ENCODE data around the gene TSPAN31.
"Not testable (repeated sequence)": the region's sequence is repeated elsewhere in the genome, so short reads cannot be mapped to it uniquely, and the experiment has no call there.

The TSPAN31 gene

GRCh38 chr12:57721846-57722608, 22.8 kb upstream of the TSPAN31 start:
- not testable (repeated sequence) for DNase-seq (ENCODE audit: low read depth, low spot score)

- DNase-seq (ENCODE audit: low read depth, low spot score): no peak
Measured at GRCh38 chr12:57722716-57723629, 21.9 kb upstream of the TSPAN31 start.

- DNase-seq (ENCODE audit: low read depth, low spot score): no peak
Measured at GRCh38 chr12:57723630-57723962, 21.2 kb upstream of the TSPAN31 start.

- no peak for DNase-seq (ENCODE audit: low read depth, low spot score)
Measured at GRCh38 chr12:57724003-57724935, 20.6 kb upstream of the TSPAN31 start.

GRCh38 chr12:57724936-57725740, 19.7 kb upstream of the TSPAN31 start:
- no peak for DNase-seq (ENCODE audit: low read depth, low spot score)

DNA sequence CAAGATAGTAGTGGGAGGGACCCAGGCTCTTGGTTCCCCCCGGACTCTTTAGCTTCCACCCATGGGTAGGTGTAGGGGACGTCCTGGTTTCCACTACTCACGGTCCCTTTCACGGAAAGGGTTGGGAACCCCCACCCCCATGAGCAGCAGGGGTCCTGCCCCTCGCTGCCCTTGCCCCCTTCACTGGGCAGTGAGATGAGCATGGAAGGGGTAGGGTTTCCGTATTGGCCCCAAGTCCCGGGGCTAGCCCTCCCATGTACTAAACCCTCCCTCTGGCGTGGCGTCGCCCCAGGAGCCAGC, 19.0 kb upstream of the TSPAN31 start:
- no peak for DNase-seq (ENCODE audit: low read depth, low spot score)

- DNase-seq (ENCODE audit: low read depth, low spot score): peak; percentile 70
Measured at GRCh38 chr12:57726151-57726883, 18.5 kb upstream of the TSPAN31 start.

GRCh38 chr12:57726884-57727757, 17.7 kb upstream of the TSPAN31 start:
- no peak for DNase-seq (ENCODE audit: low read depth, low spot score)

DNA sequence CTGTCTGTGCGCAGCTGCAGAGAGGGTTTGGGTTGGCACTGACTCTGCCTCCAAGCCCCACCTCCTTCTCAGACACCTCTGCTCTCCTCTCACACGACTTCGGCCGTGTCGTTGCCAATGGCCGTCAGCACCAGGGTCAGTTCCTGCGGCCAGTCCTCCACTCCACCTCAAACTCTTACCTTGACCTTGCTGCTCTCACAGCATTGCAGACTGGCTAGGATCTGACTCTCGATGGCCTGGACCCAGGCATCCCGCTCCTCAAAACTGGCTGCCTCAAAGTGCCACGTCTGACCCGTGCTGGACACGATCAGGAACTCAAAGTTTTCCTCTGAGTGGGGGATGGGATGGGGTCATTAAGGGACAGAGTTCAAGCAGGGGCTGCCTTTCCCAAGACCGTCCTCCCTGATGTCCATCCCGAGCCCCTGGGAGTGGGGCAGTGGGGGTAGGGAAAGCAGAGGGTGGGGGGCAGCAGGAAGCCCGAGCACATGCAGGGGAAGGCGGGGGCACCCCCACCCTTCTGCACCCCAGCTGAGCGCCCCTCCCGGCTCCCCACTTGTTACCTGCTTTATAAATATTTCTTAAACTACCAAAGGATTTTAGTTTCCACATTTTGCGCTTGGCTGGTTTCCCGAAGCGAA, 17.0 kb upstream of the TSPAN31 start:
- peak; percentile 59 for DNase-seq (ENCODE audit: low read depth, low spot score)

GRCh38 chr12:57729321-57729844, 15.5 kb upstream of the TSPAN31 start:
- DNase-seq (ENCODE audit: low read depth, low spot score): no peak

- no peak for DNase-seq (ENCODE audit: low read depth, low spot score)
Measured at GRCh38 chr12:57730336-57731067, 14.3 kb upstream of the TSPAN31 start.

GRCh38 chr12:57731411-57732080, 13.3 kb upstream of the TSPAN31 start:
- no peak for DNase-seq (ENCODE audit: low read depth, low spot score)

- DNase-seq (ENCODE audit: low read depth, low spot score): no peak
Measured at GRCh38 chr12:57732270-57732669, 12.6 kb upstream of the TSPAN31 start.

DNA sequence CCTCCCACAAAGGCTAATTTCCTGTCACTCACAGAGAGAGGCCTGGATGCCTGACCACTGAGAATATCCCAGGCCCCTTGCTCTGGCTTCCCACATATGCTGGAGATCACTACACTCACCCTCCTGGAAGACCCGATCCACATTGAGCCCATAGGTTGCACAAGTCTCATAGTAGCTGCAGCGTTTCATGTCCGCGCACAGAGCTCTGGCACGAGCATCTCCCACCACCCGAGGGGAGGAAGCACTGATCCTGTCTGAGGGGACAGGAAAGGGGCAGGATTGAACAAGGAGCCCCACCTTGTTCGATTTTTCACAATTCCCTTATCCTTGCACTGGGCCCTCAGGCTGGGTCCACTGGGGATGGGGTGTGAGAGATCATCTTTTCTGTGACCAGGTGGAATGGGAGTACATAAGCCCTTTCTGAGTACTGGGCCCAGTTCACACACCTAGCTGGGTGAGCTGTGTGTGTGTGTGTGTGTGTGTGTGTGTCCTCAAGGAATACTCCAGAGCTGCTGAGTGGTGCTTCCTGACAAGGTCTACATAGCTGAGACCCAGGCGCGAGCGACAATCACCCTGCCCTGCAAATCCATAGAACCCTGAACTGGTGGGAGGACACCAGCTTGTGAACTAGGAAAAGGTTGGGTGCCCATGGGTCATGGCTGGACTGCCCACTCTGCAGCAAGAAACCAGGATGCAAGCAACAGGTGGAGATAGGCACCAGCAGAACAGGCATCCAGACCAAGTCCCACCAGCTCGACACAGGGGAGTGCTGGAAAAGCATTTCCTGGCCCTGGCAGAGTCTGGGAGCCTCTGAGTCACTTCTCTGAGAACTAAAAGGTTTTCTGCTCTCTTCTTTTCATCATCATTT, 11.9 kb upstream of the TSPAN31 start:
- no peak for DNase-seq (ENCODE audit: low read depth, low spot score)

DNA sequence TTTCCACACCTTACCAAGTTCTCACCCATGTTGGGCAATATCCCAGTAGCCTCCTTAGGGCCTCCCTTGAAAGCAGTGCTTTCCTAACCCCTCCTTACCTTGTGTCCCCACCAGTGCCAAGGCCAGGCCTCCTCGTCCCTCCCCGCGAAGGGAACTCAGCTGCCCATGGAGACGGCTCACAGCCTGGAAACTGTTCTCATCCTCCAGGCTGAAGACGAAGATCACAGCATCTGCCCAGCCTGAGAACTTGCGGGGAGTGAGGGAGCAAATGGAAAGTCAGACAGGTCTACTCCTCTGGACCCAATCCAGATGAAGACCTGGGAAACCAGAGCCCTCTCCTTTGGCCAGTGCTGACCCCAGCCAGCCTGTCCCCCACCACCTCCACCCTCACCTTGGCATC, 10.9 kb upstream of the TSPAN31 start:
- no peak for DNase-seq (ENCODE audit: low read depth, low spot score)

DNA sequence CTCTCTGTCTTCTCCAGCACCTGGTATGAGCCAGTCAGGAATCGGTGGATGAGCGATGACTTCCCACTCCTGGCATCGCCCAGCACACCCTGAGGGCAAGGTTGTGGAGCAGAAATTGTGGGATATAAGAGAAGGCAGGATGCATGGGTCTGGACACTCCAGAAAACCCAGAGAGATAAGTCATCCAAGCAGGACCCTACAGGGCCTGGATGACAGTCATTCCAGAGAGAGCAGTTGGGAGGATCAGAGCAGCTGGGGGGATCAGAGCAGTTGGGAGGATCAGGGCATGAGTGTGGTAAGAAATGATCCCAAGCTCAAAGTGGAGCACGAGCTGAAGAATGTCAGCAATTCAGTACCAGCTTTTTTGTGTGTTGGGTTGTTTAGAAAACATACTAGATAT, 10.2 kb upstream of the TSPAN31 start:
- no peak for DNase-seq (ENCODE audit: low read depth, low spot score)
